Adrenal gland (tissue), 12 donors: Measurements from ENCODE around the gene ARVCF. TPM values are rescaled to one million over a fixed set of nuclear protein-coding genes. Genes with fewer than 3 reads are reported as not detected.

ENCODE experiments used
- DNase-seq, 7 donors: peaks; one replicate each; pipeline ENCODE4 v3.0.0-alpha.2; 2019 to 2020
- H3K27ac ChIP-seq, 5 donors: fragments of 200-600 bp; sonication (generic) in 4 of 5; 1 replicate in 3 of 5; 2 replicates in 2 of 5; pipeline versions ENCODE4 v1.5.1 to v1.8.0; 2016 to 2020; ENCODE audit warnings: mild to moderate bottlenecking in 1 of 5
- H3K27me3 ChIP-seq: fragments of 200-600 bp; 2 replicates; pipeline ENCODE4 v1.8.0; 2021
- H3K36me3 ChIP-seq, 2 donors: fragments of 200-600 bp; replicated peaks in 1 of 2; 1 replicate in 1 of 2; 2 replicates in 1 of 2; pipeline versions ENCODE4 v1.5.1 to v1.8.0; 2018 to 2022
- H3K4me1 ChIP-seq, 2 donors: fragments of 200-600 bp; replicated peaks in 1 of 2; 1 replicate in 1 of 2; 2 replicates in 1 of 2; pipeline versions ENCODE4 v1.5.1 to v1.8.0; 2018 to 2021
- H3K4me3 ChIP-seq, 4 donors: fragments of 200-600 bp; sonication (generic) in 3 of 4; one replicate each; pipeline ENCODE4 v1.5.1; 2016 to 2018
- H3K9me3 ChIP-seq, 3 donors: fragments of 200-600 bp; sonication (generic) in 1 of 3; replicated peaks in 1 of 3; 1 replicate in 2 of 3; 2 replicates in 1 of 3; pipeline versions ENCODE4 v1.5.1 to v1.8.0; 2016 to 2021
- POLR2A ChIP-seq, 2 donors: fragments of 450-650 bp; IDR thresholded peaks; one replicate each; pipeline ENCODE4 v1.6.1; 2017; ENCODE audit warnings: antibody characterized with exemption in 2 of 2, mild to moderate bottlenecking in 2 of 2, moderate library complexity in 1 of 2
- WGBS, 4 donors: extraction: QIAGEN DNeasy Blood & Tissue Kit in 2 of 4; methylation state at CpG; one replicate each; pipeline versions ENCODE4 v1.1.5 to v1.1.7; 2013 to 2017; 5-methylcytosine and 5-hydroxymethylcytosine counted together
- intact Hi-C, 2 donors: fragments of 100-400 bp; cut with DNase I; formaldehyde crosslinking; loops; one replicate each; pipeline versions ENCODE4 v1.14.1 to v1.15.0; 2022 to 2023
- polyA plus RNA-seq, 3 donors: library from polyadenylated mRNA; stranded (reverse); fragments of 200-250 nt in 2 of 3; fragments of 350-450 nt in 1 of 3; fragmentation: Illumina TruSeq in 1 of 3; extraction: RNeasy Lipid Tissue Mini Kit (QIAGEN cat#74804) in 1 of 3; gene quantifications; one replicate each; pipeline ENCODE4 v1.2.3, GENCODE V29; 2013 to 2014
- total RNA-seq, 9 donors: library from RNA; depleted of rRNA in 4 of 9; stranded (reverse); fragments of >200 nt in 4 of 9; fragments of 120-200 nt in 1 of 9; fragmentation: NEBNext Ultra II Directional in 1 of 9; extraction: Animal tissue kit (Norgen Biotek cat#: 25700) in 1 of 9; gene quantifications; one replicate each; pipeline versions ENCODE4 v1.1.0 to v1.2.4, GENCODE V29; 2013 to 2023
- TF ChIP-seq, protein P1 (sequence below), 6 experiments: fragments of 450-650 bp in 4 of 6; fragments of 200-600 bp in 2 of 6; sonication (generic) in 1 of 6; IDR thresholded peaks; 1 replicate in 5 of 6; 2 replicates in 1 of 6; pipeline versions ENCODE4 v1.5.1 to v1.8.0; 2016 to 2021; ENCODE audit warnings: antibody characterized with exemption in 6 of 6, mild to moderate bottlenecking in 2 of 6, moderate library complexity in 1 of 6
- donor health status: healthy with polysubstance abuse.
- donor health status: Bipolar disorder and iron deficiency.
- donor health status: DM: yes; HTN: yes; CAD: no.
- donor health status: DM: no; HTN: no; CAD: no.
- donor health status: DM: no; HTN: no; CAD: no.
- donor health status: DM: yes; HTN: yes; CAD: no.

ARVCF gene
- total and polyA plus RNA-seq, 12 donors: 1.2 to 74.8 (median 18.6) TPM

DNA sequence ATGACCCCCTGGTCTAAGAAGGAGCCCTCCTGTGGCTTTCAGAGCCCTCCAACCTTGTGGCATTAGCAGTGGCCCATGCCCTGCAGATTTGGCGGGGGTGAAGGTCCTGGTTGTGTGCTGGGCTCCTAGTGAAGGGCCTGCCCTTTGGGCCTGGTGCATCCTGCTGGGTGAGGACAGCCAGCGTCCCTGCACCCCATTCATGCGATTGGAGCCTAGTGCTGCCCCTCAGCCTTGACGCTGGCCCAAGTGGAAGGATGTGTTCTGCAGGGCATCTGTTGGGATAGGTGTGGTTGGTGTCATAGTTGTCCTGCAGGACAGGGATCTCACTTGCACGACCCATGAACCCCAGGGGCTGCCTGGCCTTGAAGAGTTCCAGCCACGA lies 35.3 kb upstream of the ARVCF start:
- TF ChIP-seq, protein P1, sequence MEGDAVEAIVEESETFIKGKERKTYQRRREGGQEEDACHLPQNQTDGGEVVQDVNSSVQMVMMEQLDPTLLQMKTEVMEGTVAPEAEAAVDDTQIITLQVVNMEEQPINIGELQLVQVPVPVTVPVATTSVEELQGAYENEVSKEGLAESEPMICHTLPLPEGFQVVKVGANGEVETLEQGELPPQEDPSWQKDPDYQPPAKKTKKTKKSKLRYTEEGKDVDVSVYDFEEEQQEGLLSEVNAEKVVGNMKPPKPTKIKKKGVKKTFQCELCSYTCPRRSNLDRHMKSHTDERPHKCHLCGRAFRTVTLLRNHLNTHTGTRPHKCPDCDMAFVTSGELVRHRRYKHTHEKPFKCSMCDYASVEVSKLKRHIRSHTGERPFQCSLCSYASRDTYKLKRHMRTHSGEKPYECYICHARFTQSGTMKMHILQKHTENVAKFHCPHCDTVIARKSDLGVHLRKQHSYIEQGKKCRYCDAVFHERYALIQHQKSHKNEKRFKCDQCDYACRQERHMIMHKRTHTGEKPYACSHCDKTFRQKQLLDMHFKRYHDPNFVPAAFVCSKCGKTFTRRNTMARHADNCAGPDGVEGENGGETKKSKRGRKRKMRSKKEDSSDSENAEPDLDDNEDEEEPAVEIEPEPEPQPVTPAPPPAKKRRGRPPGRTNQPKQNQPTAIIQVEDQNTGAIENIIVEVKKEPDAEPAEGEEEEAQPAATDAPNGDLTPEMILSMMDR (IDR thresholded peaks at IDR 0.05): no peak
- no peak for TF ChIP-seq POLR2A (IDR thresholded peaks at IDR 0.05)
- no peak overlapping the region for H3K4me3 ChIP-seq
- H3K9me3 ChIP-seq: no peaks in the 10 kb centered on the region
- no peaks in the 10 kb centered on the region for H3K27me3 ChIP-seq
- H3K4me1 ChIP-seq: no peaks in the 10 kb centered on the region
- WGBS, 4 donors: 65 to 96% (median 93%) methylated on average over 2 to 6 of the region's 6 CpGs
- no peak for DNase-seq
- intact Hi-C loops: no loop called here
- H3K36me3 ChIP-seq: peaks cover 0 to 48% of the 10 kb centered on the region in 2 donors
- no peak overlapping the region for H3K27ac ChIP-seq

DNA sequence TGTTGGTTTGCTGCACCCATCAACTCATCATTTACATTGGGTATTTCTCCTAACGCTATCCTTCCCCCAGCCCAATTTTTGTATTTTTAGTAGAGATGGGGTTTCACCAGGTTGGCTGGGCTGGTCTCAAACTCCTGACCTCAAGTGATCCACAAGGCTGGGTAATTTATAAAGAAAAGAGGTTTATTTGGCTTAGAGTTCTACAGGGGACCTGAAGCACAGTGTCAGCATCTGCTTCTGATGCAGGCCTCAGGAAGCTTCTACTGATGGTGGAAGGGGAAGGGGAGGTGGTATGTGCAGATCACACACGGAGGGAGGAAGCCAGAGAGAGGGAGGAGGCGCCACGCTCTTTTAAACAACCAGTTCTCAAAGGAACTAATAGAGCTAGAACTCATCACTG lies 30.1 kb upstream of the ARVCF start:
- no peak for DNase-seq
- Histone ChIP-seq H3K9me3 (no peaks in the 10 kb centered on the region), H3K27me3 (no peaks in the 10 kb centered on the region), H3K27ac (no peak overlapping the region), H3K4me3 (no peak overlapping the region), H3K36me3 (peaks cover 0 to 29% of the 10 kb centered on the region in 2 donors), H3K4me1 (no peaks in the 10 kb centered on the region)
- intact Hi-C loops: no loop called here
- WGBS, 4 donors: 90 to 95% (median 92%) methylated on average over 4 of the region's 4 CpGs
- TF ChIP-seq POLR2A (IDR thresholded peaks at IDR 0.05): no peak
- TF ChIP-seq, protein P1 (IDR thresholded peaks at IDR 0.05): no peak

DNA sequence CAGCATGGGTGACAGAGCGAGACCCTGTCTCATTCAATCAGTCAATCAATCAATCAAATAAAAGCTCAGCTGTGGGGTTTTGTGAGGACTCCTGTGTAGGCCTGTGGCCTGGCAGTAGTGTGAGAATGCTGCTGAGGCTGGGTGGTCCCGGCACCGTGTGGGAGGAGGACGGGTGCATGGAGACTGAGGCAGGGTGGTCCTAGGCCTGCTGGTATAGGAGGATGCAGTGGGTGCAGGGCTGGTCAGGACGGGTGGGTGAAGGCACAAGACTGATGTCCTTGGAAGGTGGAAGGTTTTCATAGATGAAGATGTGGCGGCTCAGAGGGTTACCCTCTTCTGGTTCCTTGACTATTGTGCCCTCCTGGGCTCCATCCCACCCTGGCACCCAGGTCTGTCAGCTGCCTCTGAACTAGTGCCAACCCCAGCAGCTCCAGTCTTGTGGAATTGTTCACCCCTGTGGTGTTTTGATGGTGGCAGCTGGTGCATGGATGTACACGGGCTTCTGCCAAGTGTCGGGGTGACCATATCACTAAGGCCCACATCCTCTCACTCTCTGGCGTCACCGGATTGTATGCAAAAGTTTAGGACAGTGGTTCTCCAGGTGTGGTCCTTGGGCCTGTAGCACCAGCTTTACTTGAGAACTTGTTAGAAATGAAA lies 28.0 kb upstream of the ARVCF start:
- no peaks in the 10 kb centered on the region for H3K27me3 ChIP-seq
- no peaks in the 10 kb centered on the region for H3K9me3 ChIP-seq
- no peak overlapping the region for H3K4me3 ChIP-seq
- H3K36me3 ChIP-seq: peaks cover 0 to 27% of the 10 kb centered on the region in 2 donors
- no peak for DNase-seq
- intact Hi-C loops: no loop called here
- 87 to 99% (median 92%) methylated on average over 8 to 10 of the region's 10 CpGs for WGBS, 4 donors
- no peak overlapping the region for H3K27ac ChIP-seq
- H3K4me1 ChIP-seq: no peaks in the 10 kb centered on the region
- TF ChIP-seq, protein P1 (IDR thresholded peaks at IDR 0.05): no peak
- no peak for TF ChIP-seq POLR2A (IDR thresholded peaks at IDR 0.05)

DNA sequence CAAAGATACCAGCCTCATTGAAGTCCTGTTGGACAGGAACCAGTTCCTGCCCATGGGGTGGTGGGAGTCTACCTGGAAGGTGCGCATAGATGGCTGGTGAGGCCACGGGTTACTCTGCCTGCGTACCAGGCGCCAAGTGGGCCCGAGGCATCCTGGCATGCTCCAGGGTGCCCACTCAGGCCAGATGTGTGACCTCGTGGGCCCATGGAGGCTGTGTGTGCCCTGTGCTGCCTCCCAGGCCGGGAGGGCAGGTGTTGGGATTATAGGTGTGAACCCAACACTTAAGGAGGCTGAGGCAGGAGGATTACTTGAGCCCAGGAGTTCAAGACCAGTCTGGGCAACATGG lies 27.3 kb upstream of the ARVCF start:
- H3K4me3 ChIP-seq: no peak overlapping the region
- peaks cover 0 to 27% of the 10 kb centered on the region in 2 donors for H3K36me3 ChIP-seq
- intact Hi-C loops: no loop called here
- no peaks in the 10 kb centered on the region for H3K9me3 ChIP-seq
- no peak overlapping the region for H3K27ac ChIP-seq
- TF ChIP-seq POLR2A (IDR thresholded peaks at IDR 0.05): no peak
- TF ChIP-seq, protein P1 (IDR thresholded peaks at IDR 0.05): no peak
- H3K4me1 ChIP-seq: no peaks in the 10 kb centered on the region
- 90 to 100% (median 98%) methylated on average over 7 of the region's 7 CpGs; no CpG with 5 or more reads in 1 of the 4 donors for WGBS, 4 donors
- DNase-seq: no peak
- H3K27me3 ChIP-seq: no peaks in the 10 kb centered on the region
